ENCODE data around the gene NUDT9.

DNA sequence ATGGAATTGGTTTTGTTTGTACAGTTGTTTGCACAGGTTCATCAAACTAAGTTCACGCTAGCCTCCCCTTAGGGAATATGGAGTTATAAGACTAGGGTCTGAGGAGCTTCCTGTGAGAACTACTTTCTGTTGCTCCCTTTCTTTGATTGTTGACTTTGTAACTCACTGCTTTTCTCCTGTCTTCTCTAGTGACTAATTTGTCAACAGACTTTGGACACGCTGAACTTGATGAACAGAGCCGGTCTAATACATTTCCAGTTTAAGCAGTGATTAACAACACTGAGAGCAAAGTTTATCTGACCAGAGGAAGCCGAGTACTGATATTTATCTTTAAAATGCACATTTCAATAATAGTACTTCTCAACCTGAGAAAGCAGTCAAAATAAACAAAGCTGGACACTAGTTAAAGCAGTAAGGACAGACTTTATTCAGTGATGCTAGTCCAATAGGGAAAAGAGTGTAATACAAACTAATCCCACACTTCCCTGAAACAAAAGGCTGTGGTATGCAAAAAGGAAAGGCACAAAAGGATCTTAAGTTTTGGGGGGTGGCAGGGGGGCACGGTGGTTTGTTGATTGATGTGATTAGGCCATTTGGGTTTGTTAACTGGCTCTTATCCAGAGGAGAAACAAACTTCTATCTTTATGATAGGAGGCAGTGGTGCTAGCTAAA is 2.7 kb upstream of the NUDT9 start:
- TF ChIP-seq, protein P1, sequence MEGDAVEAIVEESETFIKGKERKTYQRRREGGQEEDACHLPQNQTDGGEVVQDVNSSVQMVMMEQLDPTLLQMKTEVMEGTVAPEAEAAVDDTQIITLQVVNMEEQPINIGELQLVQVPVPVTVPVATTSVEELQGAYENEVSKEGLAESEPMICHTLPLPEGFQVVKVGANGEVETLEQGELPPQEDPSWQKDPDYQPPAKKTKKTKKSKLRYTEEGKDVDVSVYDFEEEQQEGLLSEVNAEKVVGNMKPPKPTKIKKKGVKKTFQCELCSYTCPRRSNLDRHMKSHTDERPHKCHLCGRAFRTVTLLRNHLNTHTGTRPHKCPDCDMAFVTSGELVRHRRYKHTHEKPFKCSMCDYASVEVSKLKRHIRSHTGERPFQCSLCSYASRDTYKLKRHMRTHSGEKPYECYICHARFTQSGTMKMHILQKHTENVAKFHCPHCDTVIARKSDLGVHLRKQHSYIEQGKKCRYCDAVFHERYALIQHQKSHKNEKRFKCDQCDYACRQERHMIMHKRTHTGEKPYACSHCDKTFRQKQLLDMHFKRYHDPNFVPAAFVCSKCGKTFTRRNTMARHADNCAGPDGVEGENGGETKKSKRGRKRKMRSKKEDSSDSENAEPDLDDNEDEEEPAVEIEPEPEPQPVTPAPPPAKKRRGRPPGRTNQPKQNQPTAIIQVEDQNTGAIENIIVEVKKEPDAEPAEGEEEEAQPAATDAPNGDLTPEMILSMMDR (IDR thresholded peaks at IDR 0.05), result no peak
- TF ChIP-seq POLR2A (IDR thresholded peaks at IDR 0.05), result no peak

Measured in thyroid gland (tissue), 4 donors.